ENCODE measurements around the gene CCDC8. TPM values are rescaled to one million over a fixed set of nuclear protein-coding genes. Genes with fewer than 3 reads are reported as not detected.
A peak's percentile ranks its signal among the peaks of the same experiment; 100 is the strongest.

Gene CCDC8
- total and polyA plus RNA-seq, 8 donors: 11.8 to 59.7 (median 47.8) TPM

- peak overlapping the region; percentile 30 to 33 for H3K4me3 ChIP-seq
- no peak for TF ChIP-seq CTCF (IDR thresholded peaks at IDR 0.05)
- no peaks in the 10 kb centered on the region for H3K36me3 ChIP-seq
- no peaks in the 10 kb centered on the region for H3K9me3 ChIP-seq
- H3K27ac ChIP-seq: peak overlapping the region in 1 of 2 donors; percentile 69
- H3K27me3 ChIP-seq: peaks cover 0 to 97% of the 10 kb centered on the region in 2 donors
- no peak for DNase-seq
- no peak for ATAC-seq
- peaks cover 0 to 20% of the 10 kb centered on the region in 2 donors for H3K4me1 ChIP-seq
- intact Hi-C loops (cut with DNase I): no loop called here
Observed at GRCh38 chr19:46412650-46413261, 608 bp downstream of the CCDC8 start.

- H3K4me1 ChIP-seq: peaks cover 0 to 20% of the 10 kb centered on the region in 2 donors
- peaks cover 0 to 97% of the 10 kb centered on the region in 2 donors for H3K27me3 ChIP-seq
- no peak for ATAC-seq
Observed at GRCh38 chr19:46411925-46412649, 1.3 kb downstream of the CCDC8 start.

GRCh38 chr19:46411088-46411924 lies 2.1 kb downstream of the CCDC8 start:
- Histone ChIP-seq H3K9me3 (no peaks in the 10 kb centered on the region), H3K4me1 (peaks cover 0 to 17% of the 10 kb centered on the region in 2 donors), H3K4me3 (peak overlapping the region; percentile 30 to 33), H3K27ac (no peak overlapping the region), H3K36me3 (no peaks in the 10 kb centered on the region), H3K27me3 (peaks cover 0 to 97% of the 10 kb centered on the region in 2 donors)
- intact Hi-C loops (cut with DNase I): no loop called here
- TF ChIP-seq CTCF (IDR thresholded peaks at IDR 0.05): no peak
- DNase-seq: peak in 1 of 4 donors; percentile 57
- ATAC-seq: no peak

More at GRCh38 chr19:46411925-46412649, 1.3 kb downstream of the CCDC8 start:
- intact Hi-C loops (cut with DNase I): no loop called here
- Histone ChIP-seq H3K36me3 (no peaks in the 10 kb centered on the region), H3K27ac (no peak overlapping the region), H3K4me3 (peak overlapping the region; percentile 30 to 33), H3K9me3 (no peaks in the 10 kb centered on the region)
- DNase-seq: peak in 1 of 4 donors; percentile 74
- TF ChIP-seq CTCF (IDR thresholded peaks at IDR 0.05): no peak

GRCh38 chr19:46410205-46411087 lies 2.9 kb downstream of the CCDC8 start:
- Histone ChIP-seq H3K4me1 (peaks cover 0 to 14% of the 10 kb centered on the region in 2 donors), H3K27me3 (peaks cover 7 to 97% of the 10 kb centered on the region in 2 donors), H3K9me3 (no peaks in the 10 kb centered on the region), H3K4me3 (peak overlapping the region in 1 of 2 donors; percentile 33), H3K27ac (no peak overlapping the region), H3K36me3 (no peaks in the 10 kb centered on the region)
- intact Hi-C loops (cut with DNase I): no loop called here
- no peak for ATAC-seq
- no peak for TF ChIP-seq CTCF (IDR thresholded peaks at IDR 0.05)
- peak in 1 of 4 donors; percentile 18 for DNase-seq

Measured in left lung (tissue), 10 donors.